GM12892 (cell line): ENCODE data around the gene SMOC2.

Source experiments
- POLR2A ChIP-seq: IDR thresholded peaks from 2 replicates; pipeline ENCODE4 v1.6.1; 2011; ENCODE audit warnings: low read depth, low read length, control low read depth
- POLR2AphosphoS5 ChIP-seq: IDR thresholded peaks from 2 replicates; pipeline ENCODE4 v1.6.1; 2011; ENCODE audit warnings: low read depth, low read length, control low read depth
- TAF1 ChIP-seq: IDR thresholded peaks from 2 replicates; pipeline ENCODE4 v1.6.1; 2011; ENCODE audit warnings: low read depth, mild to moderate bottlenecking, control low read depth, low read length, borderline replicate concordance

GRCh38 chr6:168416531-168416930 lies 24.5 kb upstream of the SMOC2 start:
- TF ChIP-seq TAF1 (no peak), POLR2AphosphoS5 (no peak), POLR2A (no peak)
